Activated naive CD8-positive, alpha-beta T cell (primary cell): ENCODE results near the gene LPCAT4.
"Not testable (repeated sequence)": the region's sequence is repeated elsewhere in the genome, so short reads cannot be mapped to it uniquely, and the experiment has no call there.

Experiments used
- H3K27ac Mint-ChIP-seq: one replicate; pipeline ENCODE4 v1.8.0; 2021; ENCODE audit warnings: mixed read lengths
- H3K27me3 Mint-ChIP-seq: one replicate; pipeline ENCODE4 v1.8.0; 2021; ENCODE audit warnings: mixed read lengths
- H3K36me3 Mint-ChIP-seq: one replicate; pipeline ENCODE4 v1.8.0; 2021; ENCODE audit warnings: mixed read lengths
- H3K4me1 Mint-ChIP-seq: one replicate; pipeline ENCODE4 v1.8.0; 2021; ENCODE audit warnings: low read depth, mixed read lengths
- H3K4me3 Mint-ChIP-seq: one replicate; pipeline ENCODE4 v1.8.0; 2021; ENCODE audit warnings: mild to moderate bottlenecking, mixed read lengths
- H3K9me3 Mint-ChIP-seq: one replicate; pipeline ENCODE4 v1.8.0; 2021; ENCODE audit warnings: low read depth, mixed read lengths

Gene LPCAT4

GRCh38 chr15:34367101-34368081 lies at the start of gene LPCAT4:
Gene LPCAT4 (minus strand): TSS chr15:34367196. CDS start chr15:34367100, 96 bp downstream.
- H3K4me3 Mint-ChIP-seq, result peak within 1 kb of the TSS; percentile 94
- H3K27me3 Mint-ChIP-seq, result no peaks in the 10 kb centered on the region
- peak within 1 kb of the TSS; percentile 96 for H3K27ac Mint-ChIP-seq
- H3K4me1 Mint-ChIP-seq, result peaks cover 32% of the 10 kb centered on the region
- no peaks in the 10 kb centered on the region for H3K9me3 Mint-ChIP-seq
- H3K36me3 Mint-ChIP-seq, result no peaks in the 10 kb centered on the region

GRCh38 chr15:34409511-34409910 lies 42.5 kb upstream of the LPCAT4 start:
- H3K36me3 Mint-ChIP-seq, H3K4me3 Mint-ChIP-seq, H3K27ac Mint-ChIP-seq, H3K4me1 Mint-ChIP-seq, H3K9me3 Mint-ChIP-seq, H3K27me3 Mint-ChIP-seq: not testable (repeated sequence)

DNA sequence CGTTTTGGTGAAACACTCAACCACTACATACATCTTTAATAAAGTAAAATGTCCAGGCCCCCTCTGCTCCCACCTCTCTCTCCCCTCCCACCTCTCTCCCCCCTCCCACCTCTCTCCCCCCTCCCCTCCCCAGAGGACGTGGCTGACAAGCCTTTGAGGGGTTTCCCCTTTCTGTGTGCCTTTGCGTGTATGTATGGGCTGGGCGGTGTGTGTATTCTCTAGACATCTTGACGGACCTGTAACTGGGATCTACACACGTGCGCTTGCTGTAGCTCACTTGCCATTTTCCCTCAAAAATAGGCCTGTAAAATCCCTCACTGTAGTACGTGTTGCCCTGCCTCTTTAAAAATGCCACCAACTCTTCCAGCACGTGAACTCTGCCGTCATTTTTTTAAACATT lies 42.0 kb upstream of the LPCAT4 start:
- not testable (repeated sequence) for H3K27ac Mint-ChIP-seq, H3K27me3 Mint-ChIP-seq, H3K4me3 Mint-ChIP-seq, H3K4me1 Mint-ChIP-seq, H3K36me3 Mint-ChIP-seq, H3K9me3 Mint-ChIP-seq

- not testable (repeated sequence) for H3K9me3 Mint-ChIP-seq, H3K36me3 Mint-ChIP-seq, H3K4me3 Mint-ChIP-seq, H3K27ac Mint-ChIP-seq, H3K27me3 Mint-ChIP-seq, H3K4me1 Mint-ChIP-seq
These were observed 36.9 kb upstream of the LPCAT4 start for GRCh38 chr15:34403899-34404298.

DNA sequence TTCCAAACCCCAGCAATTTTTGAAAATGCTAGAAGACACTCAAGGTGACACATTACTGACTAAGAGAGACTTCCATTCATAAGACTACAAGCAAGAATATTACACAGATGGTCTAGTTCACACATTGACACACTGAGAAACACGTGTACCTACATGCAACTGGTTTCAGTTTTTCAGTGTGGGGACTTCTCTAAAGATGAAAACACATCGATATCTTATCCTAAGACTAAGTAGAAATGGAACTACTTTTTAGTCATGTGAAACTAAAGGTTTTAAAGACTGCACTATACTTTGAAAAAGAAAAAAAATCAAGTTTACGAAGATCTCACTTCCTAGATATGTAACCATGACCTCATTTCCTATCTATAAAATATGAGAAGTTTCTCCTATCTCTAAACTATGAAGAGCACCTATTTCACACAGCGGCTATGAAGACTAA lies 36.2 kb upstream of the LPCAT4 start:
- H3K4me3 Mint-ChIP-seq, H3K27ac Mint-ChIP-seq, H3K4me1 Mint-ChIP-seq, H3K9me3 Mint-ChIP-seq, H3K27me3 Mint-ChIP-seq, H3K36me3 Mint-ChIP-seq: not testable (repeated sequence)

DNA sequence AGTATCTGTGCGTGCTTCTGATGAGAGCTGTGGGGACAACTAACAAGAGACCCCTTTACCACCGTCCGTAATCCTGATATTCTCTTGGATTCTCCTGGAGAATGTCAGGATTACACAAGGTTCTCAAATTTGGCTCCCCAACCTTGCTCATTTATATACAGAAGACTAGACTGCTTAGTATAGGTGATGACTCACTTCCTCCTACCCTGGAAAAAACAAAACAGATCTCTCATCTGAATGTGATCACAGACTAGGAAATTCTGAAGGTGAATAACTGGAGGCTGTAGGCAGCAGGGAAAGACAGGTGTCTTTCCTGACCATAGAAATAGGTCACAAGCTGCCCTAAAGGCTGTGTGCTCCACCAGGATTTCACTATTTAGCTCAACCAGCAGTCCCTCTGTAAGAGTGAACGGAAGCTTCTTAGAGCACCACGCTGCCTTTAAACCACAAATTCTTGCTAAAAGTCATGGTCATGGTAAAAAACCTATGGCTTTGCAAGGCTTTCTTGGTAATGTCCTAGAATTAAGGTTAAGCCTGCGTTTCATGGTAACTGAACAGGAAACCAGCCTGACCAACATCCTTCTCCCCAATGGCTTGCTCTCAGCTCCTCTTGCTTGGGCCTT lies 30.8 kb upstream of the LPCAT4 start:
- not testable (repeated sequence) for H3K4me1 Mint-ChIP-seq, H3K27ac Mint-ChIP-seq, H3K9me3 Mint-ChIP-seq, H3K4me3 Mint-ChIP-seq, H3K36me3 Mint-ChIP-seq, H3K27me3 Mint-ChIP-seq

GRCh38 chr15:34392981-34393380 lies 26.0 kb upstream of the LPCAT4 start:
- H3K4me3 Mint-ChIP-seq, H3K27ac Mint-ChIP-seq, H3K9me3 Mint-ChIP-seq, H3K27me3 Mint-ChIP-seq, H3K4me1 Mint-ChIP-seq, H3K36me3 Mint-ChIP-seq: not testable (repeated sequence)

DNA sequence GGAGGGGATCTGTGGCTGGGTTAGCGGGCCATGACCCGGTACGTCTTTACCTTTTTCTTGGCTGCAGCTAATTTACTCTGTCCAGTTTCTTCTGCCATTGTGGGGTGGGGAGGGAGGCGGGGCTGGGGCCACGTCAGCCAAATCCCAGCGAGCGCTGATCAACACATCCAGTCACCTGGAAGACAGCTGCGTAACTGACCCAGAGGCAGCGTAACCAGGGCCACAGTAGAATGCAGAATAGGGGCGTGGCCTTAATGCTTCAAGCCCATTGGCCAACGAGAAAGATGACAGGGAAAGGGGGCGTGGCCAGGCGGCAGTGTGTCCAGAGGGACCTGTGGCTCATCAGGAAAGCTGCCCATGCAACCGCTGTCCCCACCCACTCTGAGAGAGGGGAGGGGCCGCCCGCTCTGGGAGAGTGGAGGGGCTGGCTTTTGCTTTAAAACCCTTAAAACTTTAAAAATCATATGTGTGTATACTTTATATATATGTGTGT lies 22.6 kb upstream of the LPCAT4 start:
- not testable (repeated sequence) for H3K27ac Mint-ChIP-seq

DNA sequence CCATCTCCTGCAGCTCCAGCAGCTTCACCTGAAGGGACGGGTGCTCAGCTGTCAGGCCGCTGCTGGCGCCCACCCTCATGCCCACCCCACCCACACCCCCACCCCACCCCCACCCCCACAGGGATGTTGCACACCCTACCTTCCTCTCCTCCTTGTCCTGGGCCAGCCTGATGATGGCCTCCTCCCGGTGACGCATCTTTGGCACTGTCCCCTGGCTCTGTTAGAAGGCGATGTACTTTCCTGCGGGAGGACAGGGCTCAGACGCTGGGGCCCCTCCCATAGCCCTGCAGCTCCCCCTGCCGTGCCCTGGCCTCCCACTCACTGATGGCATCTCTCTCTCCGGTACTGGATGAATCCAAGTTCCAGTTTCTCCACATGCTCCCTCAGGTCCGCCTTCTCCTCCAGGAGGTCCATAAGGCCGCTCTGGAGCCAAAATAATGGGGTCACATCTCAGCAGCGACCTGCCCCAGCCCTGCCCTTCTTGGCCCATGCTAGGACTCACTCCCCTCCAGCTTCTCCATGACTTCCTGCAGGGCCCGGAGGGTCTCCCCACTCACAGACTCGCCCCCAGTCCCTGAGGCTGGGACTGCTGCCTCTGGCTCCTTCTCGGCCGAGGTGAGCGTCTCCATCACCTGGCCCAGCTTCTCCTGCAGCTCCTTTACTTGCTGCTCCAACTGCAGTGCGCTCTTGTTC lies 15.0 kb upstream of the LPCAT4 start:
- not testable (repeated sequence) for H3K4me1 Mint-ChIP-seq, H3K9me3 Mint-ChIP-seq, H3K27me3 Mint-ChIP-seq, H3K4me3 Mint-ChIP-seq, H3K27ac Mint-ChIP-seq, H3K36me3 Mint-ChIP-seq

More for the DNA sequence above, 22.6 kb upstream of the LPCAT4 start:
- H3K9me3 Mint-ChIP-seq, H3K36me3 Mint-ChIP-seq, H3K4me3 Mint-ChIP-seq, H3K4me1 Mint-ChIP-seq, H3K27me3 Mint-ChIP-seq: not testable (repeated sequence)

- not testable (repeated sequence) for H3K27ac Mint-ChIP-seq
These were observed 13.5 kb upstream of the LPCAT4 start for GRCh38 chr15:34380491-34380890.

GRCh38 chr15:34376856-34377255 lies 9.9 kb upstream of the LPCAT4 start:
- peaks cover 2% of the 10 kb centered on the region for H3K36me3 Mint-ChIP-seq
- no peaks in the 10 kb centered on the region for H3K4me1 Mint-ChIP-seq
- H3K27me3 Mint-ChIP-seq, result no peaks in the 10 kb centered on the region
- no peaks in the 10 kb centered on the region for H3K9me3 Mint-ChIP-seq
- no peak overlapping the region for H3K4me3 Mint-ChIP-seq
- no peak overlapping the region for H3K27ac Mint-ChIP-seq

More at GRCh38 chr15:34380491-34380890, 13.5 kb upstream of the LPCAT4 start:
- not testable (repeated sequence) for H3K9me3 Mint-ChIP-seq, H3K27me3 Mint-ChIP-seq, H3K36me3 Mint-ChIP-seq, H3K4me1 Mint-ChIP-seq, H3K4me3 Mint-ChIP-seq

DNA sequence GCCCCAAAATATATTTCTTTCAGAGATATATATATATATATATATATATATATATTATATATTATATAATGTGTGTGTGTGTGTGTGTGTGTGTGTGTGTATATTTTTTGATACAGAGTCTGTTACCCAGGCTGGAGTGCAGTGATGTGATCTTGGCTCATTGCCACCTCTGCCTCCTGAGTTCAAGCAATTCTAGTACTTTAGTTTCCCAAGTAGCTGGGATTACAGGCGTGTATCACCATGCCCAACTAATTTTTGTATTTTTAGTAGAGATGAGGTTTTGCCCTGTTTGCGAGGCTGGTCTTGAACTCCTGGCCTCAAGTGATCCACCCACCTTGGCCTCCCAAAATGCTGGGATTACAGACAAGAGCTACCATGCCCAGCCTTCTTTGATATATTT lies 8.5 kb upstream of the LPCAT4 start:
- H3K27ac Mint-ChIP-seq, H3K4me1 Mint-ChIP-seq, H3K36me3 Mint-ChIP-seq, H3K9me3 Mint-ChIP-seq, H3K27me3 Mint-ChIP-seq, H3K4me3 Mint-ChIP-seq: not testable (repeated sequence)

- Mint-ChIP-seq H3K27ac (no peak overlapping the region), H3K4me3 (no peak overlapping the region), H3K9me3 (no peaks in the 10 kb centered on the region), H3K36me3 (peaks cover 2% of the 10 kb centered on the region), H3K4me1 (peaks cover 5% of the 10 kb centered on the region), H3K27me3 (no peaks in the 10 kb centered on the region)
These were observed 7.8 kb upstream of the LPCAT4 start for GRCh38 chr15:34374816-34375215.

DNA sequence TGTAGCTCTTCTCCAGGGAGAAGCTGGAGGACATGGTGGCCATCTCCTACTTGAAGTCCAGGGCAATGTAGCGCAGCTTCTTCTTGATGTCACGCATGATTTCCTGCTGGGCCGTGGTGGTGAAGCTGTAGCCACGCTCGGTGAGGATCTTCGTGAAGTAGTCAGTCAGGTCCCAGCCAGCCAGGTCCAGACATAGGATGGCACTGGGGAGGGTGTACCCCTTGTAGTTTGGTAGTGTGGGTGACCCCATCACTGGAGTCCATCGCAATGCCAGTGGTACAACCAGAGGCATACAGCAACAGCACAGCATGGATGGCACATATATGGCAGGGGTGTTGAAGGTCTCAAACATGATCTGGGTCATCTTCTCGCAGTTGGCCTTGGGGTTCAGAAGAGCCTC lies 7.0 kb upstream of the LPCAT4 start:
- Mint-ChIP-seq H3K27me3 (no peaks in the 10 kb centered on the region), H3K4me3 (no peak overlapping the region), H3K27ac (no peak overlapping the region), H3K4me1 (peaks cover 7% of the 10 kb centered on the region), H3K9me3 (no peaks in the 10 kb centered on the region), H3K36me3 (no peaks in the 10 kb centered on the region)

DNA sequence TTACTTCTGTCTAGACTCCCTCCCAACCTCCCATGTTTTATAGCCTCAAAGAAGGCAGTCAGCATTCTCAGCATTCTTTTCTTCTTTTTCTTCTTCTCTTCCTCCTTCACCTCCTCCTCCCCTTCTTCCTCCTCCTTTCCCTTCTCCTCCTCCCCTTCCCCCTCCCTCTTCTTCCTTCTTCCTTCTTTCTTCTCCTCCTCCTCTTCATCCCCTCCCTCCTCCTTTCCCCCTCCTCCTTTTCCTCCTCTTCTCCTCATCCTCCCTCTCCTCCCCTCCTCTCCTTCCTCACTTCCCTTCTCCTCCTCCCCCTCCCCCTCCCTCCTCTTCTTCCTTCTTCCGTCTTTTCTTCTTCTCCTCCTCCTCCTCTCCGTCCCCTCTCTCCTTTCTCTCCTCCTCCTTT lies 3.6 kb upstream of the LPCAT4 start:
- Mint-ChIP-seq H3K27ac (peak overlapping the region; percentile 73), H3K4me1 (peaks cover 26% of the 10 kb centered on the region), H3K4me3 (no peak overlapping the region), H3K36me3 (no peaks in the 10 kb centered on the region), H3K27me3 (no peaks in the 10 kb centered on the region), H3K9me3 (no peaks in the 10 kb centered on the region)
